H1 (cell line): ENCODE measurements around the gene MLLT6. TPM values are rescaled to one million over a fixed set of nuclear protein-coding genes. Genes with fewer than 3 reads are reported as not detected.

Experiments
- CTCF ChIA-PET: fragments of 300-600 bp; sonication (Branson Sonifier 250); formaldehyde crosslinking; loops from one replicate; lab custom pipeline; 2021; ENCODE audit not compliant: partially characterized antibody; lab: Charles Lee
- POLR2A ChIA-PET: fragments of 300-600 bp; sonication (Branson Sonifier 250); formaldehyde crosslinking; loops from one replicate; lab custom pipeline; 2021; ENCODE audit warnings: inconsistent platforms; ENCODE audit not compliant: partially characterized antibody; lab: Charles Lee
- DNase-seq, 2 experiments: peaks; one replicate each; pipeline versions ENCODE4 v3.0.0 to v3.0.0-alpha.2; 2010 to 2022; ENCODE audit warnings: low spot score in 2 of 2, low read depth in 1 of 2, mixed read lengths in 1 of 2
- FAIRE-seq: peaks from 2 replicates; lab custom pipeline; 2011; peaks lifted over from hg19 to GRCh38; lab: Jason Lieb, UNC
- H2AFZ ChIP-seq: 2 replicates; pipeline ENCODE4 v1.8.1; 2012; ENCODE audit warnings: low read length, inconsistent platforms
- H2AK5ac ChIP-seq: 2 replicates; pipeline ENCODE4 v1.6.1; 2013; ENCODE audit warnings: low read depth, low read length
- H2BK120ac ChIP-seq: replicated peaks from 2 replicates; pipeline ENCODE3; 2013; ENCODE audit warnings: low read depth, low read length, inconsistent platforms
- H2BK12ac ChIP-seq: 2 replicates; pipeline ENCODE4 v1.6.1; 2013; ENCODE audit warnings: low read depth, low read length
- H2BK15ac ChIP-seq: 2 replicates; pipeline ENCODE4 v1.6.1; 2013; ENCODE audit warnings: low read length
- H2BK20ac ChIP-seq: 2 replicates; pipeline ENCODE4 v1.6.1; 2013; ENCODE audit warnings: low read length
- H2BK5ac ChIP-seq: 2 replicates; pipeline ENCODE4 v1.6.1; 2013; ENCODE audit warnings: low read depth, low read length
- H3K14ac ChIP-seq: 2 replicates; pipeline ENCODE4 v1.6.1; 2013; ENCODE audit warnings: inconsistent platforms; ENCODE audit not compliant: insufficient read length
- H3K18ac ChIP-seq: 2 replicates; pipeline ENCODE4 v1.6.1; 2013; ENCODE audit warnings: low read length; ENCODE audit errors: extremely low read depth
- H3K23ac ChIP-seq: 2 replicates; pipeline ENCODE4 v1.6.1; 2013; ENCODE audit warnings: inconsistent platforms; ENCODE audit not compliant: insufficient read length
- H3K23me2 ChIP-seq: 2 replicates; pipeline ENCODE4 v1.6.1; 2013; ENCODE audit warnings: low read depth, low read length
- H3K27ac ChIP-seq: 2 replicates; pipeline ENCODE4 v1.6.1; 2011; ENCODE audit warnings: low read depth, low read length, inconsistent platforms
- H3K27me3 ChIP-seq, 4 experiments: replicated peaks in 1 of 4; 1 replicate in 1 of 4; 2 replicates in 3 of 4; pipeline versions ENCODE4 v1.6.1 to v1.8.1; 2011 to 2013; ENCODE audit warnings: low read length in 3 of 4, mild to moderate bottlenecking in 3 of 4, inconsistent platforms in 2 of 4, mixed read lengths in 2 of 4, moderate library complexity in 1 of 4; ENCODE audit not compliant: control insufficient read depth in 3 of 4, insufficient read depth in 3 of 4; ENCODE audit errors: extremely low read depth in 1 of 4
- H3K36me3 ChIP-seq, 4 experiments: 2 replicates each; pipeline versions ENCODE4 v1.6.1 to v1.8.1; 2011 to 2013; ENCODE audit warnings: mild to moderate bottlenecking in 4 of 4, low read length in 3 of 4, moderate library complexity in 2 of 4, control low read depth in 1 of 4, inconsistent platforms in 1 of 4; ENCODE audit not compliant: insufficient read depth in 4 of 4, control insufficient read depth in 2 of 4
- H3K4ac ChIP-seq: replicated peaks from 2 replicates; pipeline ENCODE3; 2013; ENCODE audit warnings: low read length, low read depth, mixed read lengths, inconsistent platforms; ENCODE audit not compliant: insufficient read length
- H3K4me1 ChIP-seq, 4 experiments: replicated peaks in 1 of 4; 1 replicate in 1 of 4; 2 replicates in 3 of 4; pipeline versions ENCODE4 v1.6.1 to v1.8.1; 2011 to 2013; ENCODE audit warnings: low read length in 3 of 4, inconsistent platforms in 2 of 4, mixed read lengths in 1 of 4; ENCODE audit not compliant: insufficient read depth in 4 of 4, control insufficient read depth in 3 of 4
- H3K4me2 ChIP-seq, 2 experiments: 2 replicates each; pipeline versions ENCODE4 v1.6.1 to v1.8.1; 2011 to 2013; ENCODE audit warnings: low read depth in 2 of 2, low read length in 2 of 2, control low read depth in 1 of 2, inconsistent platforms in 1 of 2, mild to moderate bottlenecking in 1 of 2; ENCODE audit not compliant: insufficient read depth in 1 of 2
- H3K4me3 ChIP-seq, 4 experiments: fragments of 200-600, 300-600 bp in 1 of 4; sonication (generic), shearing (Covaris generic), sonication (Bioruptor Twin) in 1 of 4; 2 replicates each; pipeline versions ENCODE4 v1.5.1 to v1.8.1; 2011 to 2016; ENCODE audit warnings: low read length in 4 of 4, low read depth in 3 of 4, control low read depth in 2 of 4, inconsistent platforms in 2 of 4, mild to moderate bottlenecking in 2 of 4, mixed read lengths in 1 of 4, moderate library complexity in 1 of 4; ENCODE audit not compliant: insufficient read depth in 2 of 4; ENCODE audit errors: extremely low read depth in 1 of 4
- H3K56ac ChIP-seq: replicated peaks from 2 replicates; pipeline ENCODE3; 2013; ENCODE audit warnings: low read depth, mild to moderate bottlenecking, mixed read lengths, low read length, inconsistent platforms; ENCODE audit not compliant: insufficient read length
- H3K79me1 ChIP-seq: 2 replicates; pipeline ENCODE4 v1.6.1; 2013; ENCODE audit warnings: low read depth, low read length, control low read depth
- H3K79me2 ChIP-seq, 2 experiments: 2 replicates each; pipeline versions ENCODE4 v1.6.1 to v1.8.1; 2012 to 2013; ENCODE audit warnings: low read length in 2 of 2, mild to moderate bottlenecking in 2 of 2, inconsistent platforms in 1 of 2; ENCODE audit not compliant: insufficient read depth in 2 of 2, control insufficient read depth in 1 of 2
- H3K9ac ChIP-seq, 4 experiments: replicated peaks in 1 of 4; 1 replicate in 1 of 4; 2 replicates in 3 of 4; pipeline versions ENCODE4 v1.6.1 to v1.8.1; 2011 to 2013; ENCODE audit warnings: low read depth in 3 of 4, low read length in 3 of 4, control low read depth in 2 of 4, mild to moderate bottlenecking in 2 of 4, moderate library complexity in 2 of 4, inconsistent platforms in 1 of 4; ENCODE audit errors: extremely low read depth in 1 of 4
- H3K9me3 ChIP-seq, 2 experiments: 2 replicates each; pipeline versions ENCODE4 v1.6.1 to v1.8.1; 2012 to 2013; ENCODE audit warnings: mild to moderate bottlenecking in 2 of 2, moderate library complexity in 2 of 2, control low read depth in 1 of 2, inconsistent platforms in 1 of 2, low read depth in 1 of 2, low read length in 1 of 2, mixed read lengths in 1 of 2; ENCODE audit not compliant: insufficient read depth in 2 of 2
- H4K20me1 ChIP-seq, 2 experiments: replicated peaks in 1 of 2; 2 replicates each; pipeline versions ENCODE3 to v1.8.1; 2011 to 2013; ENCODE audit warnings: inconsistent platforms in 2 of 2, low read length in 2 of 2, mild to moderate bottlenecking in 1 of 2; ENCODE audit not compliant: insufficient read depth in 2 of 2, control insufficient read depth in 1 of 2
- H4K5ac ChIP-seq: 2 replicates; pipeline ENCODE4 v1.6.1; 2013; ENCODE audit warnings: low read length, low read depth, mixed read lengths, inconsistent platforms; ENCODE audit not compliant: insufficient read length
- H4K8ac ChIP-seq: 2 replicates; pipeline ENCODE4 v1.8.0; 2013; ENCODE audit warnings: mild to moderate bottlenecking, moderate library complexity, low read length, inconsistent platforms; ENCODE audit not compliant: insufficient read depth; ENCODE audit errors: extremely low read depth
- H4K91ac ChIP-seq: replicated peaks from 2 replicates; pipeline ENCODE3; 2013; ENCODE audit warnings: low read length, mixed read lengths, inconsistent platforms; ENCODE audit not compliant: insufficient read length
- CHD2 ChIP-seq: IDR thresholded peaks from 2 replicates; pipeline ENCODE4 v1.6.1; 2012; ENCODE audit warnings: low read length, improper control_type of control experiment
- POLR2A ChIP-seq, 2 experiments: IDR thresholded peaks; 1 replicate in 1 of 2; 2 replicates in 1 of 2; pipeline ENCODE4 v1.6.1; 2011; ENCODE audit warnings: low read depth in 2 of 2, low read length in 2 of 2, mild to moderate bottlenecking in 2 of 2; ENCODE audit errors: control extremely low read depth in 1 of 2
- WGBS, 2 experiments: shearing (Covaris generic) in 1 of 2; methylation state at CpG; one replicate each; pipeline versions ENCODE4 v1.1.6 to v1.1.7; 2013 to 2015; ENCODE audit warnings: low lambda C conversion rate in 2 of 2, mixed read lengths in 2 of 2, inconsistent platforms in 1 of 2, low coverage in 1 of 2, missing lambda C conversion rate in 1 of 2; ENCODE audit not compliant: insufficient replicate concordance in 2 of 2, insufficient coverage in 1 of 2, insufficient read length in 1 of 2; ENCODE audit errors: extremely low coverage in 1 of 2, missing lambda C conversion rate in 1 of 2; 5-methylcytosine and 5-hydroxymethylcytosine counted together
- polyA plus RNA-seq, 7 experiments: library from polyadenylated mRNA; depleted of rRNA in 3 of 7; stranded (reverse) in 5 of 7; unstranded in 2 of 7; fragments of >200 nt in 5 of 7; fragments of 200-250 nt in 2 of 7; gene quantifications; 1 replicate in 5 of 7; 2 replicates in 1 of 7; 4 replicates in 1 of 7; pipeline versions ENCODE4 v1.2.1 to v1.2.3, GENCODE V29; 2011 to 2013; ENCODE audit warnings: missing spikeins in 2 of 7, mixed read lengths in 2 of 7
- total RNA-seq: library from RNA; stranded (reverse); fragmentation: NEBNext Ultra II Directional; extraction: Animal tissue kit (Norgen Biotek cat#: 25700); gene quantifications from 2 replicates; pipeline ENCODE4 v1.2.1, GENCODE V29; 2021

Gene MLLT6
- total and polyA plus RNA-seq, 2 of the 8 experiments (the other 6 are each of a cell fraction or from before 2014, with no cell fraction given) = 6.5 to 8.0 TPM

- no peak overlapping the region for H3K4ac ChIP-seq
- H2AK5ac ChIP-seq = no peak overlapping the region
- ChIA-PET POLR2A (interaction anchor here (0.9 to 2.7 kb wide), 11 partner anchors 8 to 112 kb away, joined by 3 to 24 read pairs (median 4); no protein-coding TSS in a partner anchor), CTCF (interaction anchor here (0.7 to 3.4 kb wide), 21 partner anchors 8 to 129 kb away, joined by 3 to 21 read pairs (median 4); no protein-coding TSS in a partner anchor)
- no peak overlapping the region for H3K23ac ChIP-seq
- FAIRE-seq (no peak), DNase-seq (no peak)
- H4K91ac ChIP-seq = no peak overlapping the region
- H3K27me3 ChIP-seq = peaks cover 4 to 38% (median 23%) of the 10 kb centered on the region in 4 experiments
- H3K27ac ChIP-seq = no peak overlapping the region
- no peak overlapping the region for H2BK15ac ChIP-seq
- H3K9ac ChIP-seq = no peak overlapping the region
- H4K5ac ChIP-seq = no peak overlapping the region
- no peaks in the 10 kb centered on the region for H3K9me3 ChIP-seq
- H4K20me1 ChIP-seq = peaks cover 2 to 7% of the 10 kb centered on the region in 2 experiments
- H2BK20ac ChIP-seq = no peak overlapping the region
- no peak overlapping the region for H2BK5ac ChIP-seq
- H2BK120ac ChIP-seq = no peak overlapping the region
- H3K4me3 ChIP-seq = no peak overlapping the region
- peaks cover 12% of the 10 kb centered on the region for H3K23me2 ChIP-seq
- no peak overlapping the region for H3K4me2 ChIP-seq
- no peak overlapping the region for H3K56ac ChIP-seq
- no peak overlapping the region for H3K14ac ChIP-seq
- H3K79me2 ChIP-seq = no peaks in the 10 kb centered on the region
- no peak overlapping the region for H2AFZ ChIP-seq
- no peak overlapping the region for H2BK12ac ChIP-seq
- WGBS, 2 experiments = 84% methylated on average over 13 of the region's 13 CpGs; no CpG with 5 or more reads in 1 of the 2 experiments
- no peaks in the 10 kb centered on the region for H3K79me1 ChIP-seq
- H3K4me1 ChIP-seq = peaks cover 9 to 34% (median 24%) of the 10 kb centered on the region in 4 experiments
- no peaks in the 10 kb centered on the region for H3K36me3 ChIP-seq
- no peak overlapping the region for H4K8ac ChIP-seq
- H3K18ac ChIP-seq = no peak overlapping the region
- TF ChIP-seq CHD2 (no peak), POLR2A (IDR thresholded peaks at IDR 0.05; ENCODE audit: control extremely low read depth in 1 of 2, low read depth in 2 of 2, low read length in 2 of 2) (no peak)
These were observed 5.0 kb downstream of the MLLT6 start for GRCh38 chr17:38709864-38710603.
